Neural cell (in vitro differentiated cells): ENCODE measurements around the gene HOXA4. TPM values are rescaled to one million over a fixed set of nuclear protein-coding genes. Genes with fewer than 3 reads are reported as not detected.

Source experiments
- H2AFZ ChIP-seq: fragments of 200-600, 300-800 bp; sonication (generic), shearing (Covaris generic); 2 replicates; pipeline ENCODE4 v1.6.0; 2014; ENCODE audit warnings: low read depth, mild to moderate bottlenecking, antibody characterized with exemption, low read length, moderate library complexity
- H3F3A ChIP-seq: fragments of 200-600 bp; shearing (Covaris generic); 2 replicates; pipeline ENCODE4 v1.6.1; 2016; ENCODE audit warnings: mild to moderate bottlenecking, moderate library complexity, mixed read lengths, antibody characterized with exemption, low read length; ENCODE audit not compliant: insufficient read depth, poor library complexity, severe bottlenecking
- H3K27ac ChIP-seq: fragments of 200-600, 300-800 bp; sonication (generic), shearing (Covaris generic); 2 replicates; pipeline ENCODE4 v1.5.1; 2014; ENCODE audit warnings: mild to moderate bottlenecking, low read length, moderate library complexity
- H3K27me3 ChIP-seq: fragments of 300-800, 200-600 bp; sonication (generic), shearing (Covaris generic); 2 replicates; pipeline ENCODE4 v1.6.0; 2014; ENCODE audit warnings: mild to moderate bottlenecking, low read depth, low read length, moderate library complexity; ENCODE audit not compliant: insufficient read depth
- H3K36me3 ChIP-seq: fragments of 300-800, 200-600 bp; sonication (generic), shearing (Covaris generic); 2 replicates; pipeline ENCODE4 v1.5.1; 2014; ENCODE audit warnings: mild to moderate bottlenecking, antibody characterized with exemption, low read length, moderate library complexity; ENCODE audit not compliant: insufficient read depth
- H3K4me2 ChIP-seq: fragments of 300-800, 200-600 bp; sonication (generic), shearing (Covaris generic); 2 replicates; pipeline ENCODE4 v1.6.0; 2014; ENCODE audit warnings: mild to moderate bottlenecking, low read length
- H3K4me3 ChIP-seq: fragments of 300-800, 200-600 bp; sonication (generic), shearing (Covaris generic); 2 replicates; pipeline ENCODE4 v1.5.1; 2014; ENCODE audit warnings: mild to moderate bottlenecking, low read length, moderate library complexity
- H3K79me2 ChIP-seq: fragments of 200-600 bp; shearing (Covaris generic); replicated peaks from 2 replicates; pipeline ENCODE4 v1.6.0; 2014; ENCODE audit warnings: mild to moderate bottlenecking, low read length, moderate library complexity; ENCODE audit not compliant: insufficient read depth
- H3K9ac ChIP-seq: fragments of 300-800, 200-600 bp; sonication (generic), shearing (Covaris generic); 2 replicates; pipeline ENCODE4 v1.6.1; 2016; ENCODE audit warnings: mild to moderate bottlenecking, low read length, mixed read lengths
- H3K9me2 ChIP-seq: fragments of 200-600 bp; shearing (Covaris generic); 2 replicates; pipeline ENCODE4 v1.6.1; 2016; ENCODE audit warnings: mild to moderate bottlenecking, low read length, mixed read lengths; ENCODE audit not compliant: insufficient read depth
- H3K9me3 ChIP-seq: fragments of 200-600, 300-800 bp; sonication (generic), shearing (Covaris generic); 2 replicates; pipeline ENCODE4 v1.6.1; 2016; ENCODE audit warnings: mild to moderate bottlenecking, mixed run types, low read length, moderate library complexity, mixed read lengths
- H4K20me1 ChIP-seq: fragments of 200-600 bp; shearing (Covaris generic); 2 replicates; pipeline ENCODE4 v1.6.1; 2016; ENCODE audit warnings: mild to moderate bottlenecking, mixed run types; ENCODE audit not compliant: insufficient read depth
- EP300 ChIP-seq: fragments of 450-650 bp; conservative IDR thresholded peaks from 2 replicates; pipeline ENCODE4 v1.6.1; 2014; ENCODE audit warnings: antibody characterized with exemption, mild to moderate bottlenecking, moderate library complexity; ENCODE audit not compliant: poor library complexity, severe bottlenecking
- EZH2 ChIP-seq: fragments of 200-600, 300-800 bp; shearing (Covaris generic), sonication (generic); IDR thresholded peaks from 2 replicates; pipeline ENCODE4 v1.6.1; 2014; ENCODE audit warnings: antibody characterized with exemption, low read length, borderline replicate concordance, mild to moderate bottlenecking; ENCODE audit not compliant: insufficient read depth, poor library complexity, severe bottlenecking
- MXI1 ChIP-seq: fragments of 450-650 bp; conservative IDR thresholded peaks from 2 replicates; pipeline ENCODE4 v1.6.1; 2014; ENCODE audit warnings: antibody characterized with exemption, mild to moderate bottlenecking; ENCODE audit not compliant: poor library complexity, severe bottlenecking
- POLR2AphosphoS5 ChIP-seq: IDR thresholded peaks from 2 replicates; pipeline ENCODE4 v1.6.1; 2012
- RAD21 ChIP-seq: fragments of 450-650 bp; conservative IDR thresholded peaks from 2 replicates; pipeline ENCODE4 v1.6.1; 2014; ENCODE audit warnings: antibody characterized with exemption, mild to moderate bottlenecking, moderate library complexity
- SMC3 ChIP-seq: fragments of 450-650 bp; conservative IDR thresholded peaks from 2 replicates; pipeline ENCODE4 v1.6.1; 2014; ENCODE audit warnings: antibody characterized with exemption, mild to moderate bottlenecking, moderate library complexity; ENCODE audit not compliant: poor library complexity
- TAF1 ChIP-seq: IDR thresholded peaks from 2 replicates; pipeline ENCODE4 v1.6.1; 2012; ENCODE audit warnings: low read depth
- polyA plus RNA-seq: library from polyadenylated mRNA; depleted of rRNA; stranded (reverse); fragments of >200 nt; gene quantifications from 2 replicates; pipeline ENCODE4 v1.2.3, GENCODE V29; 2014
- TF ChIP-seq, protein P1 (sequence below): IDR thresholded peaks from 2 replicates; pipeline ENCODE4 v1.6.1; 2012; ENCODE audit warnings: borderline replicate concordance
- TF ChIP-seq, protein P2 (sequence below): fragments of 450-650 bp; IDR thresholded peaks from 2 replicates; pipeline ENCODE4 v1.5.1; 2014; ENCODE audit warnings: antibody characterized with exemption, mild to moderate bottlenecking, moderate library complexity; ENCODE audit not compliant: poor library complexity, severe bottlenecking

The HOXA4 gene
- polyA plus RNA-seq, 1 donor from 2014 or later, result not detected

GRCh38 chr7:27133409-27134231 is 3.1 kb upstream of the HOXA4 start:
- H3K27me3 ChIP-seq, result peaks cover 98% of the 10 kb centered on the region
- H3K9me2 ChIP-seq, result no peaks in the 10 kb centered on the region
- no peak overlapping the region for H3K4me3 ChIP-seq
- no peak overlapping the region for H3K4me2 ChIP-seq
- H4K20me1 ChIP-seq, result no peaks in the 10 kb centered on the region
- H3K27ac ChIP-seq, result no peak overlapping the region
- H2AFZ ChIP-seq, result no peak overlapping the region
- H3K79me2 ChIP-seq, result no peaks in the 10 kb centered on the region
- no peaks in the 10 kb centered on the region for H3F3A ChIP-seq
- no peaks in the 10 kb centered on the region for H3K36me3 ChIP-seq
- TF ChIP-seq EZH2, result no peak
- no peak for TF ChIP-seq TAF1
- no peak for TF ChIP-seq EP300
- no peak for TF ChIP-seq MXI1
- TF ChIP-seq, protein P1, sequence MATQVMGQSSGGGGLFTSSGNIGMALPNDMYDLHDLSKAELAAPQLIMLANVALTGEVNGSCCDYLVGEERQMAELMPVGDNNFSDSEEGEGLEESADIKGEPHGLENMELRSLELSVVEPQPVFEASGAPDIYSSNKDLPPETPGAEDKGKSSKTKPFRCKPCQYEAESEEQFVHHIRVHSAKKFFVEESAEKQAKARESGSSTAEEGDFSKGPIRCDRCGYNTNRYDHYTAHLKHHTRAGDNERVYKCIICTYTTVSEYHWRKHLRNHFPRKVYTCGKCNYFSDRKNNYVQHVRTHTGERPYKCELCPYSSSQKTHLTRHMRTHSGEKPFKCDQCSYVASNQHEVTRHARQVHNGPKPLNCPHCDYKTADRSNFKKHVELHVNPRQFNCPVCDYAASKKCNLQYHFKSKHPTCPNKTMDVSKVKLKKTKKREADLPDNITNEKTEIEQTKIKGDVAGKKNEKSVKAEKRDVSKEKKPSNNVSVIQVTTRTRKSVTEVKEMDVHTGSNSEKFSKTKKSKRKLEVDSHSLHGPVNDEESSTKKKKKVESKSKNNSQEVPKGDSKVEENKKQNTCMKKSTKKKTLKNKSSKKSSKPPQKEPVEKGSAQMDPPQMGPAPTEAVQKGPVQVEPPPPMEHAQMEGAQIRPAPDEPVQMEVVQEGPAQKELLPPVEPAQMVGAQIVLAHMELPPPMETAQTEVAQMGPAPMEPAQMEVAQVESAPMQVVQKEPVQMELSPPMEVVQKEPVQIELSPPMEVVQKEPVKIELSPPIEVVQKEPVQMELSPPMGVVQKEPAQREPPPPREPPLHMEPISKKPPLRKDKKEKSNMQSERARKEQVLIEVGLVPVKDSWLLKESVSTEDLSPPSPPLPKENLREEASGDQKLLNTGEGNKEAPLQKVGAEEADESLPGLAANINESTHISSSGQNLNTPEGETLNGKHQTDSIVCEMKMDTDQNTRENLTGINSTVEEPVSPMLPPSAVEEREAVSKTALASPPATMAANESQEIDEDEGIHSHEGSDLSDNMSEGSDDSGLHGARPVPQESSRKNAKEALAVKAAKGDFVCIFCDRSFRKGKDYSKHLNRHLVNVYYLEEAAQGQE, result no peak
- TF ChIP-seq POLR2AphosphoS5, result no peak
- TF ChIP-seq, protein P2, sequence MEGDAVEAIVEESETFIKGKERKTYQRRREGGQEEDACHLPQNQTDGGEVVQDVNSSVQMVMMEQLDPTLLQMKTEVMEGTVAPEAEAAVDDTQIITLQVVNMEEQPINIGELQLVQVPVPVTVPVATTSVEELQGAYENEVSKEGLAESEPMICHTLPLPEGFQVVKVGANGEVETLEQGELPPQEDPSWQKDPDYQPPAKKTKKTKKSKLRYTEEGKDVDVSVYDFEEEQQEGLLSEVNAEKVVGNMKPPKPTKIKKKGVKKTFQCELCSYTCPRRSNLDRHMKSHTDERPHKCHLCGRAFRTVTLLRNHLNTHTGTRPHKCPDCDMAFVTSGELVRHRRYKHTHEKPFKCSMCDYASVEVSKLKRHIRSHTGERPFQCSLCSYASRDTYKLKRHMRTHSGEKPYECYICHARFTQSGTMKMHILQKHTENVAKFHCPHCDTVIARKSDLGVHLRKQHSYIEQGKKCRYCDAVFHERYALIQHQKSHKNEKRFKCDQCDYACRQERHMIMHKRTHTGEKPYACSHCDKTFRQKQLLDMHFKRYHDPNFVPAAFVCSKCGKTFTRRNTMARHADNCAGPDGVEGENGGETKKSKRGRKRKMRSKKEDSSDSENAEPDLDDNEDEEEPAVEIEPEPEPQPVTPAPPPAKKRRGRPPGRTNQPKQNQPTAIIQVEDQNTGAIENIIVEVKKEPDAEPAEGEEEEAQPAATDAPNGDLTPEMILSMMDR, result no peak
- TF ChIP-seq RAD21, result no peak
- no peak for TF ChIP-seq SMC3
- no peak overlapping the region for H3K9ac ChIP-seq
- H3K9me3 ChIP-seq, result peaks cover 16% of the 10 kb centered on the region

DNA sequence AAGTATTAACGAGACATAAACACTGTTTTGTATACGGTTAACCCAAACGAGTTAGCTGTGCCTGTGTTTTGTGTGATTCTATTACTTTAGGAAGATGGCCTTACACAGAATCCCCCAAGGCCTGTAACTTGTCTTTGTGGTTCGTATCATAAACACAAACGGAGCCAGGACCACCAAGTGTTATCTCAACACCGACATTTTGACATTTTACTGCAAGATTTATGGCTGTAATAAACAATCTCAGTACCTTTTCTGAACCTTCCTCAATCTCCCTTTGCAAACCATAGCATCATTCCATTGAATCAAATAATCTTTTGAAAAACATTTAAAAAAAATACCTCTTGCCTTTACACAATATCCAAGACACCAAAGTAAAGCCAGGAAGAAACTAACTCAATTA is 2.4 kb upstream of the HOXA4 start:
- H3K36me3 ChIP-seq, result no peaks in the 10 kb centered on the region
- H3K9ac ChIP-seq, result no peak overlapping the region
- H3K27ac ChIP-seq, result no peak overlapping the region
- peaks cover 98% of the 10 kb centered on the region for H3K27me3 ChIP-seq
- H3K4me3 ChIP-seq, result no peak overlapping the region
- H3K4me2 ChIP-seq, result no peak overlapping the region
- H3K79me2 ChIP-seq, result no peaks in the 10 kb centered on the region
- peaks cover 16% of the 10 kb centered on the region for H3K9me3 ChIP-seq
- no peaks in the 10 kb centered on the region for H4K20me1 ChIP-seq
- no peak overlapping the region for H2AFZ ChIP-seq
- no peaks in the 10 kb centered on the region for H3F3A ChIP-seq
- TF ChIP-seq RAD21 (no peak), EP300 (no peak), POLR2AphosphoS5 (no peak), SMC3 (no peak), MXI1 (no peak), TAF1 (no peak), EZH2 (no peak)
- TF ChIP-seq, protein P2, result no peak
- TF ChIP-seq, protein P1, result no peak
- no peaks in the 10 kb centered on the region for H3K9me2 ChIP-seq
